NCI-H2227 (cell line): ENCODE measurements around the gene USP12.
"Not testable (repeated sequence)": the region's sequence is repeated elsewhere in the genome, so short reads cannot be mapped to it uniquely, and the experiment has no call there.

Experiments used
- DNase-seq: peaks from one replicate; lab custom pipeline; 2025; ENCODE audit not compliant: unreplicated experiment; lab: John Stamatoyannopoulos, UW

USP12 gene

DNA sequence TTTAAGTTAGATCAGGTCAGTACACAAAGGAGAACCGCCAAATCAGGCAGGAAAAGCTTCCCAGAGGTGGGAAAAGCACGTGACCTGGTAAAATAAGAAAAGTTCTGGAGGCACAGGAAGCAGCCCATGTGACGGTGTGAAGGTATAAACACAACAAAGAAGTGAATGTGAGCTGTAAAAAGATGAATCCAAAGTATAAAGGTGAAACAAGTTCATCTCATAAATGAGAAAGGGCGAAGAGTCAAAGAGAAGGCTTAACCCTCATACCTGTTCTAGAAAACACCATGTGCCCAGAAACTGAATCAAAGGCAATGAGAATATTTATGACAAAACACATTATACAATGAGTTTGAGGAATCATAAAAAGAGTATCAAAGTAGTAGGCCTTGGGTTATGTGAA lies 47.0 kb downstream of the USP12 start:
- no peak for DNase-seq

DNA sequence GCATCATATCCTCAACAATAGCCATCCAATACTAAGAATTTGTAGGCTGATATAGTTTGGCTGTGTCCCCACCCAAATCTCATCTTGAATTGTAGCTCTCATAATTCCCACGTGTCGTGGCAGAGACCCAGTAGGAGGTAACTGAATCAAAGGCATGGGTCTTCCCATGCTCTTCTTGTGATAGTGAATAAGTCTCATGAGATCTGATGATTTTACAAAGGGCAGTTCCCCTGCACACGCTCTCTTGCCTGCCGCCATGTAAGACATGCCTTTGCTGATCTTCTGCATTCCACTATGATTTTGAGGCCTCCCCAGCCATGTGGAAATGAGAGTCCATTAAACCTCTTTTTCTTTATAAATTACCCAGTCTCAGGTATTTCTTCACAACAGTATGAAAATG lies 48.2 kb downstream of the USP12 start:
- DNase-seq: not testable (repeated sequence)

DNA sequence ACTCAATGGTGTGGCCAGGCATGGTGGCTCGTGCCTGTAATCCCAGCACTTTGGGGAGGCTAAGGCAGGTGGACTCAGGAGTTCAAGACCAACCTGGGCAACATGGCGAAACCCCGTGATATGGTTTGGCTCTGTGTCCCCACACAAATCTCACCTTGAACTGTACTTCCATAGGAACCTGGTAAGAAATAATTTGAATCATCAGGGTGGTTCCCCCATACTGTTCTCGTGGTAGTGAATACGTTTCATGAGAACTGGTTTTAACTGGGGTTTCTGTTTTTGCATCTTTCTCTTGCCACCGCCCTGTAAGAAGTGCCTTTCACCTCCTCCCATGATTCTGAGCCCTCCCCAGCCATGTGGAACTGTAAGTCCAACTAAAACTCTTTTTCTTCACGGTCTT lies 49.6 kb downstream of the USP12 start:
- no peak for DNase-seq

DNA sequence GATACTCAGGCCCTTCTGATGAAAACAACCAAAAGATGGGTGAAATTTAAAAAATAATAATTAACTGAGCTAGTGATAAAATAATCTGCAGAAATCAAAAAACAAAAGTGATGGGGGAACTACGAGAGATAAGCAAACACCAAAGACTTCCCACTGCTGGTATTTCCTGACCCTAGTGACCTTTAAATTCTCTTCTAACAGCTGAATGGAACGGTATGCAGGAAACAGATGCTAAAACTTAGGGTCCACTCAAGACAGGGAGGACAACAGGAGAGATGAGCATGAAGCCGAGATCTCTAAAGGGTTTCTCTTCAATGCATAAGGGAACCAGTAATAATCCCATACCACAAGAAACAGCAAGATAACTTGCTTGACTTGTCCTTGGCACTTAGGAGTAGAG lies 50.8 kb downstream of the USP12 start:
- DNase-seq: no peak

DNA sequence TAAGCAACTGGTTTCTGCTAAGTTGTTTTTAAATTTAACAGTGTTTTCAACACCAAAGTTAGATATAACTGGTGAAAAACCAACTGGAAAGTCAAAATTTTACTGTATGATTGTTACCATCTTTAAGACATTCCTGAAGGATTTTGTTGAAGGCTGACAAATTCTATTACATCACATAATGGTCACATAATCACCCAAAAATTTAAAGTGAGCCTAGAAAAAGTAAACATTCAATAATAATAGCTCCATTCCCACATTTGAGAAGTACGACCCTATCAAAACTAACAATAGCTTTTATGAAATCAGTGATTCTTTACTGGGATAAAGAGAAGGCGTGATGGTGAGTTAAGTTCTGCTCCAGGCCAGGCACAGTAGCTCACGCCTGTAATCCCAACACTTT lies 51.6 kb downstream of the USP12 start:
- no peak for DNase-seq

DNA sequence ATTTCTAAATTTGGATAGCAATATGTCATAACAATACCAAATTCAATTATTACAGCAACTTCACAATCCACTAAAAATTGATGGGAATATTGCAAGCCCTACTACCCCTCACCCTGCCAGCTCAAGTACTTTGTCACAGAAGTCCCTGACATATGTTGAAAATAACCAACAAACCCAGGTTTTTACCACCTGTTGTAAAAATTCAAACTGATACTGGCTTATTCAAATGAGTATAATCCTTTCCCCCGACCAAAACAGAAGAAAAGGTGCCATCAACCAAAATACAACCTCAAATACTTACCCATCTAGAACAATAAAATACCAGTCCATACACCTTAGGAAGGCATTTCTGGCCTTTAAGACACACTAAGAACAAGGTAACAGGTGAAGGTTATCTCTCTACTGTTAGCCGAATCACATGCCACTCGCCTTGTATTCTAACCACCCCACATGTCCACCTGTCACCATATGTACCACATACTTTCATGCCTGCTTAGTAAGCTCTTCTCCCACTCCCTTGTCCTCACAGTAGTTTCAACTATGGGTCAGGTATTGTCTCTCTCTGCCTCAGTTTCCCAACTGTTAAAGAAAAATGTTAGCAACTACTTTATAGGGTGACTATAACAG lies 53.1 kb downstream of the USP12 start:
- no peak for DNase-seq

DNA sequence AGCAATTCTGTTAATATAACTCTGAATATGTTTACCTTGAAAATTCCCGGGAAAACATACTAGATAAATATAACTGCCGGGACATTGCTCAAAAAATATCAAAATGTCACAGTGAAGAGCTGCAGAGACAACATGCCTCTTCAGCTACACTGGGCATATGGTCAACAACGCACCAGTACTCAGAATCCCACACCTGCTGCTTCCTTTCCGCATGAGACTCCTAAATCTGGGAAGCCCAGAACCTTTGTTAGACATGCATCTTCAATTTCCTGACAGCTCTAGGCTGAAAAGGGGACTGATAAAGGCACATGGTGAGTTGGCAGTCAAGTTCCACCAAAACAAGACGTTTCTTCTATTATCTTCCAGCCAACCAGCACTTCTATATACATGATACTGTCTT lies 53.7 kb downstream of the USP12 start:
- DNase-seq: no peak

DNA sequence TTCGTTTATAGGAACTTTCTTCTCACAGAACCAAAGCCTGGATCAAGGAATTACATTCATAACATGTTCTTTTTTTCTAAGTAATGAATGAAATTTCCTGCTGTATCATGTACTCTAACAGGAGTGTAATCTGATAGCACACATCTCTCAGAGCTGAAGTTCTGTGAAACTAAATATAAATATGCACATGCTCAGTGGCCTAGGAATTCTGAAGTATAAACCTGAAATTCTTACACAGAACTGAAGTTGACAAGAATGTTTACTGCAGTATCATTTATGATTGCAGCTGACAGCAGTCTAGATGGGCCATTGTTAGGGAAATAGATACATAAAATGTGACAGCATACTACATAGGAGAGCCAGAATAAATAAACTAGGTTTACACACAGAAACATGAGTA lies 54.5 kb downstream of the USP12 start:
- no peak for DNase-seq

DNA sequence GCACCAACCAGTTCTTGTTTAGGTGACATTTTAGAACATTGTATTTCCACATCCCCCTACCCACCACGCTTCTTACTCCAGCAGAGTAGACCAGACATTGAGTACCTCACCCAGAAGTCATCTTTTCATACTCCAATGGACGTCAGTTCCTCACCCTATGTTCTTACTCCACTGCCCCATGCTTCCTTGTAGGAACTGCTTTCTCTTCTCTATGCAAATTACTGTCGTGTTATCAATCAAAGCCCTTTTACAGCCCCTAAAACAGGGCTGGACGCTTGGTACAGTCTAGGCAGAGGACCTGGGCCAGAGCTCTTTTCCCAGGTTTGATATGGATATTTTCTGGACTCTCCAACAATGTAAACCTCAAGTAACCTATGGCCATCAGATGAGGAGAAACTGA lies 58.2 kb downstream of the USP12 start:
- no peak for DNase-seq

DNA sequence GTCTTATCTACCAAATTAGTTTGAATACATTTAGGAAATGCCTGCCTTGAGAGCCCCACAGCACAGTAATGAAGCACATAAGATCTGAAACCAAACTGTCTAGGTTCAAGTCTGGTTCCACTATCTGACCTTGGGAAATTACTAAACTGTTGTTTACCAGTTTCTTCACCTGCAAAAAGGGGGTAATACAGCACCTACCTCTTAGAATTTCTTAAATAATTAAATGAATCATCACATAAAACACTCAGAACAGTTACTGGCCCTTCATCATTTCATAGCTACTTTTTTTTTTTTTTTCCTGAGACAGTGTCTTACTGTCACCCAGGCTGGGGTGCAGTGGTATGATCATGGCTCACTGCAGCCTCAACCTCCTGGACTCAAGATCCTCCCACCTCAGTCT lies 59.6 kb downstream of the USP12 start:
- no peak for DNase-seq

DNA sequence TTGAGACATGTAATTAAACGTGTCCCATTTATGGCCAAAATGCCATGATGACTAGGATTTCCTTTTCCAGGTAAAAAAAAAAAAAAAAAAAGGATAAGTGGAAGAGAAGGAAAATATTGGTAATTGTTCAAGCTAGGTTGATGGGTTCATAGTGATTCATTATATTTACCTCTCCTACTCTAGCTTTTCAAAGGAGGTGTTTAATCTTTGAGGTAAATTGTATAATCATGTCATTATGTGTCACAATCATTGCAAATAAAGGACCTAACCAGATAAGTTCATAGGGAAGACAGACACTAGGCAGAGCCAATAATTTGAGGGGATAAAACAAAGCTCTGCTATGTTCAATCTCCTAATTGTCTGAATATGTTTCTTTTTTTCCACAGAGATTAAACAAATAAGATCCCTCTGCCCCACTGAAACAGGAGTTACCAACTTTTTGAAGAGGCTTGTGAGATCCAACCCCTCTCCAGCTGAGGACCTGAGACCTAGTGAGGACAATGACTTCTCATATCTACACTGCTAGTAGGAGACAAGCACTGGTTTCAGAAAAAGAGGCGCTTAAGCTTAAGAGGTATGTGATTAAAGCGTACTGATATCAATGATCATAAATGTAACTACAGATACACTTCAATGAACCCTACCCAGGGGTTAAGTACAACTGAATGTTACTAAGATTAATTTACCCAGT lies 61.4 kb downstream of the USP12 start:
- DNase-seq: no peak

DNA sequence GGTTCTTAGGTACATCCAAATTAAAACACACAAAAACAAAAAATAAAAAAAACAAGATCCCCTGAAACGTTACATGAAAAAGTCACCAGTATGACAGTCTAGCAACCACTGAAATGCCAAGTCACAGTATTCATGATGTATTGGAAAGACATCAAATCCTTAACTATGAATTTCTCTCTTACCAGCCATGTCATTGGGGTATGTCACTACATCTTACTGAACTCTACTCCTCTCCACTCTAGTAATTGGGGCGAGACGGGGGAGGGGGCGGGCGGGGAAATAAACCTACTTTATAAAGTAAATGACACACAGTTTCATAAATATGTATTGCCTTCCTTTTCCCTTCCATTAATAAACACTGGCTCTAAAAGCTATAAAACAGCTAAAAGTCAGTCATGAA lies 65.5 kb downstream of the USP12 start:
- no peak for DNase-seq

DNA sequence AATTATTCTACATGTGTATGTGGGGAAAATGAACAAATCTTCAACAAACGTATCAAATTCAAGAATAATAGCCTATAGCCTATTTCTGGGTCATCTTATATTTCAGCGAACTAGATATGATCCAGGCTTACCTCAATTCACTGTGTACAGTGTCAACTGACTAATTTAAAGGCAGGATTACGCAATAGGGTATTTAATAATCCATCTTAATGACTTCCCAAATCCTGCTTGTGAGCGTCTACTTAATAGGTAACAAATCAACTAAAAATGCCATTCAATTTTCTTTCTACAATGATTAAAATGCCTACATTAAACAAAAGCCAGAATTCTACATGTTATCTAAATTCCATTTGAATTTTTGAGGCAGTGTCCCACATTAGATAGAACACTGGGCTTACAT lies 67.0 kb downstream of the USP12 start:
- DNase-seq: no peak

DNA sequence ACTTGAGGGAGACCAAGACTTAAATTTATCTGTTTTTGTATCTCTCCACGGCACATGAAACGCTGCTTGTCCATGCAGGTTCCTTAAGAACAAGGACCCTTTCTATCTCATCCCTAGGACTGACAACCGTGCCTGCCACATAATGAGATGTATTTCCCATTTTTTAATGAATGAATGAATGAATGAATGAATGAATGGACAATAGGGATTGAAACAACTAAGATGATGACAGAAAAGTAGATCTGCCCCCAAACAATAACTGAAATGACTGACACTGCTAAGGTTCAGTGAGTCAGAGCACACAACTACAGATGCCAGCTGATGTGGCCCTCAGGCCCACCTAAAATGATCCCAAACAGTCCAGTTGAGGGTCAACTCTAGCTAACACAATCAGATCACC lies 69.8 kb downstream of the USP12 start:
- no peak for DNase-seq

DNA sequence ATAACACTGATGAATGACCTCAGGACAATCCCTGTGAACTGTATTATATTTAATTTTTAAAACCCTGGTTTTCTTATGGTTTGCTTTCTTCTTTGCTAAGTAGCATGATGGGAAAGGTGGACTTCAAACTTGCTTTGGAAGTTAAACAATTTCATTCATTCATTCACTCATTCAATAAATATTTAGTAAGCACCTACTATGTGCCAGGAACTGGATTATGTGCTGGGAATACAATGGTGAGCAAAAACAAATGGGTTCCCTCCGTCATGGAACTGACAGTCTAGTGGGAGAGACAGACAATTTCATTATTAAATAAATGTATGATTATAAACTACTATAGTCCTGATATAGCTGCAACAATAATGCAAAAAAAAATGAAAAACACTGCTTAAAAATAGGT lies 70.3 kb downstream of the USP12 start:
- no peak for DNase-seq

DNA sequence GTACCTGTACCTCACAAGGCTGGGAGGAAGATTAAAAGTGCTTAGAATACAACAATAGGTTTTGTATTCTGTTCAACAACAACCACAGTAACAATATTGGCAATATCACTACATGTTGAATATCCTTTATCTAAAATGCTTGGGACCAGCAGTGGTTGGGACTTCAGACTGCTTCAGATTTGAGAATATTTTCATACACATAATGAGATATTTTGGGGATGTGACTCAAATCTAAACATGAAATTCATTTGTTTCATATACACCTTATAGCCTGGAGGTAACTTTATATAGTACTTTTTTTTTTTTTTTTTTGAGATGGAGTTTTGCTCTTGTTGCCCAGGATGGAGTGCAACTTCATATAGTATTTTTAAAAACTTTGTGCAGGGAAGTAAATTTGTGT lies 73.9 kb downstream of the USP12 start:
- no peak for DNase-seq

DNA sequence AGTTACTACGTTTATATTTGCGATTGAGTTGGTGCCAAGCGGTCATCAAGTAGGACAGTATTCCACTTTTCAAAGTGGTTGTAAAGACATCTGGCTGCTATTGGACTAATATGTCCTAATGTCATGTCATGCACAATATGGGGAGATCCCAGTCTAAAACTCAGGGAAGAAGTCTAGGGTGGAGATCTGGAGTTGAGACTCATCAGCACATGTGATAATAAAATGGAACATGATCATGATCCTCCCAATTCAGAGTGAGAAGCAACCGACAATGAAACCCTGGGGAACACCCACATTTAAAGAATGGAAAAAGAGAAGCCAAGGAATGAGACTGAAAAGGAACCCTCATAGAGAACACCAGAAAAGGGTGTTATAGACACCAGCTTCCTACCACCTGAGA lies 80.2 kb downstream of the USP12 start:
- no peak for DNase-seq

DNA sequence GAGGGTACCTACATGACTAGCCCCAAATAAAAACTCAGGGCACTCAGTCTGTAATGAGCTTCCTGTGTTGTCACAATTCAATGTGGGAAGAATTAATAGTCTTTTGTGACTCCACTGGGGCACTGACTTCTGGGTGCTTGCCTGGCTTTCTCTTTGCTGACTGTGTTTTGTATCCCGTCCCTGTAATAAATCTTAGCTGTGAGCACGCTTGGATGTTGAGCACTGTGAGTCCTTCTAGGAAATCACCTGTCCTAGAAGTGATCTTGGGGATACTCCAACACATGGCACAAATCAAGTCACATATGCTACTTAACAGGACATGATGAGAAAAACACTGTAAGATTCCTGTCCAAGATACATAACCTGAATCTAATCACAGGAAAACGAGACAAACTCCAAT lies 83.0 kb downstream of the USP12 start:
- no peak for DNase-seq

DNA sequence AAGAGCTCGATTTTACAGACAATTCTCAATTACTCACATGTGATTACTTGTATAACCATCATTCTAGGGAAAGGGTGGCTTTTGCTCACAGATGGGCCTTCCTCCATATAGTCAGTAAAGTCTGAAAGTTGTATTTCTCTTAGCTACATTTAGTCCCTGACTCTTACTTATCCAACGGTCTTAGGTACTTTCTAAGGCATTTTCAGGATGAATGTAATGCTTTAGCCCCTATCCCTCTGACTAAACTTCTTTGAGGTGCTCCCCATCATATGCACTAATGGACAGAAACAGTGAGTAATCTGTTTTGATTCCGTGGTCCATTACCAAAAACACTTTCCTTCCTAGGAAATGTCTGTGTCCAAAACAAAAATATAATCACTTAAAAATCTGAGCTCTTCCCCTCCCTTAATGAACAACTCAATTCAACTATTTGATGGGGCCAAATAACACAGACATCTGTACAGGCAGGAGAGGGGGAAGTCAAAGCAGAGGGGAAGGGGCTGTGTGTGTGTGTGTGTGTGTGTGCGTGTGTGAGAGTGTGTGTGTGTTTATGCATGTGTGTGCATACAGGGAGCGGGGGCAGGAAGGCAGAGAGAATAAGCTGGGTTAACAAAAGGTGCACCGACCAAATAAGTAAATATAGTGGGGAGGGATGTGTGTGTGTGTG lies 84.9 kb downstream of the USP12 start:
- no peak for DNase-seq

DNA sequence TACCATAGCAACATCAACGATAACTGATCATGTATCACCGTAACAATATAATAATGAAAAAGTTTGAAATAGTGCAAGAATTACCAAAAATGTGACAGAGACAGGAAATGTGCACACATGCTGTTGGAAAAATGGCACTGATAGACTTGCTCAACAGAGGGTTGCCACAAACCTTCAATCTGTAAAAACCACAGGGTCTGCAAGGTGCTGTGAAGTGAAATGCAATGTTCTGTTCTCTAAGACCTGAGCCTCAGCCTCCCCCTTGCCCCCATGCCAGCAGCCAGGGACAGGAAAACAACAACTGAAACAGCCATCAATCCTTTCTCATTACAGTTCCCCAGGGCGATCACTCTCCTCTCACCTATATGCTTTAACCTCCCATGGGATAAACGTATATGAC lies 88.4 kb downstream of the USP12 start:
- no peak for DNase-seq

DNA sequence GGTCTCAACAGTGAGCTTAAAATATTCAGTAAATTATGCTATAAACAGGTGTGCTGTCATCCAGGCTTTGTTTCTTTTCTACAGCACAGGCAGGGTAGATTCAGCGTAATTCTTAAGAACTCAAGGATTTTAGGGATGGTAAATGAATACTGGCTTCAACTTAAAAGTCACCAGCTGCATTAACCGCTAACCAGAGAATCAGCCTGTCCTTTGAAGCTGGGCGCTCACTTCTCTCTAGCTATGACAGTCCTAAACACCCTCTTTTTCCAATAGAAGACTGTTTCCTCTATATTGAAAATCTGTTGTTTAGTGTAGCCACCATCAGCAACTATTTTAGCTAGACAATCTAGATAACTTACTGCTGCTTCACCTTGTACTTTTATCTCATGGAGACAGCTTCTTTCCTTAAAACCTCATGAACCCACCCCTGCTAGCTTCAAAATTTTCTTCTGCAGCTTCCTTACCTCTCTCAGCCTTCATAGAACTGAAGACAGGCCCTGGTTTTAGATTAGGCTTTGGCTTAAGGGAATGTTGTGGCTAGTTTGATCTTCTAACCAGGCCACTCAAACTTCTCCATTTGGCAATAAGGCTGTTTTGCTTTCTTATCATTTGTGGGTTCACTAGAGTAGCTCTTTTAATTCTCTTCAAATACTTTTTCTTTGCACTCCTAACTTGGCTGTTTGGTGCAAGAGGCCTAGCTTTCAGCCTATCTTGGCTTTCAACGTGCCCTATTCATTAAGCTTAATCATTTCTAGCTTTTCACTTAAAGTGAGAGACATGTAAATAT lies 89.5 kb downstream of the USP12 start:
- DNase-seq: no peak
